Amygdala (tissue), 56 donors: ENCODE data around the gene HECA.
"Not testable (repeated sequence)": the region's sequence is repeated elsewhere in the genome, so short reads cannot be mapped to it uniquely, and the experiment has no call there.

Experiments used
- DNase-seq, 56 donors: peaks; one replicate each; lab custom pipeline; 2025; lab: John Stamatoyannopoulos, UW

HECA gene

DNA sequence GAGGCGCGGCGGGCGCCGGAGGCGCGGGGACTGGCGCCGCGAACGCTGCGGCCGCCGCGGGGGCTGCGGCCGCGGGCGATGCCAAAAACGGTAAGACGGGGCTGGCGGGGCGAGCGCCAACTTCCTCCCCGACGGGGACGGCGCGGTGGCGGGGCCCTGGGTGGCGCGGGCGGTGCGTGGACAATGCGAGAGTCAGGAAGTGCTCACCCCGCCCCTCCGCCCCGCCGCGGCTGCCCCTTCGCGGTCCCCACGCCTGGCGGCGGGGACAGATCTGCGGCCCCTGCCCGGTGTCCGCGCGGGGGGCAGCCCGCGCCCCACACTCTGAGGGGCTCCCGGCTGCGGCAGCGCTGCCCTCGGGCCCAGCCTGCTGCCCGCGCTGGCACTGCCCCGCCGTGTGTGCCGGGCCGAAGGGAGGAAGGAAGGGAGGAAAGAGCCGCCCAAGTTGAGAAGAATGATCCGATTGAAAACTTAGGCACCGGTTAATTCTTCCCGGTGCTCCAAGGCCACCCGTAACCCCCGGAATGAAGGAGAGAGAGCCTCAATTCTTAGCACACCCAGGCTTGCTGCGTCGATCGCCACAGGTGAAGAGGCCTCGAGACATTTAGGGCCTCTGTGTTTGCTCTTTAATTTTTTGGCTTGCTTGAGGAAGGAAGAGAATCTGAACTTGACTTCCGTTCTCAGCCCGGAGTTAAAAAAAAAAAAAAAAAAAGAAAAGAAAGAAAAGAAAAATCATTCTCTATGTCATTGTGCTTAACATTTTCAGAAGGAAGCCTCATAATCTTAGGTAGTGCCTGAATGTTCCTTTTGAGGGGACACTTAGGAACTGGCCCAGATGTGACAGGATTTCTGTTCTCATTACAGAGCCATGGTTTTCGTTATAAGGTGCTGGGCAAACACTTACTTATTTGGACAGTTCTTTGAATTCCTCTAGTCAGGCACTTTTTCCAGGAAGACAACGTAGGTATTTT lies 982 bp downstream of the HECA start:
- DNase-seq, result peak in 24 of 56 donors; percentile 10 to 69 (median 40)

DNA sequence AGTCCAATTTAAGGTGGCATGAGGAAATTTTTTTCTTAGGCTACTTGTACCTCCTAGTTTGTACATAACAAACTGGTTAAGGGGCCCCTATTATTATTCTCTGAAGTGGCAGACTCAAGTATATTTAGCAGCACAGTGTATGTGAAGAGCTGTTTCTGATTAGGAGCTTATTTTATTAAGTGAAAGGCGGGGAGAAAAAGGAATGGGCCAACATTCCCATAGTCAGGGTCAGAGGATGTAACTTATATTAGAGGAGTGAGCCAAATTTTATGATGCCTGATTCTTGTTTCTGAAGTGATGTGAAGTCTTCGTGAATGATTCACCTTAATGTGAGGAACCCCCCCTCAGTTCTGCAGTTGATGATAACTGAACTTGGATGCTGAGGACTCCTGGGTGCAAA lies 2.8 kb downstream of the HECA start:
- DNase-seq, result no peak

DNA sequence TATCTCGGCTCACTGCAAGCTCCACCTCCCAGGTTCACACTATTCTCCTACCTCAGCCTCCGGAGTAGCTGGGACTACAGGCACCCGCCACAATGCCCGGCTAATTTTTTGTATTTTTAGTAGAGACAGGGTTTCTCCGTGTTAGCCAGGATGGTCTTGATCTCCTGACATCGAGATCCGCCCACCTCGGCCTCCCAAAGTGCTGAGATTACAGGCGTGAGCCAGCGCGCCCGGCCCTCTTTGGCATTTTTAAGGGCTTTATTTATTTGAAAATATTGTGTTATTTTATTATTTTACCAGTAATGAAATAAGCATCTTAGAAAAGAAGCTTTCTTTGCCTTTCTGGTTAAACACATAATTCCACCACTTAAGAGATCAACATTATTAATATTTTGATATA lies 6.0 kb downstream of the HECA start:
- DNase-seq, result not testable (repeated sequence)

DNA sequence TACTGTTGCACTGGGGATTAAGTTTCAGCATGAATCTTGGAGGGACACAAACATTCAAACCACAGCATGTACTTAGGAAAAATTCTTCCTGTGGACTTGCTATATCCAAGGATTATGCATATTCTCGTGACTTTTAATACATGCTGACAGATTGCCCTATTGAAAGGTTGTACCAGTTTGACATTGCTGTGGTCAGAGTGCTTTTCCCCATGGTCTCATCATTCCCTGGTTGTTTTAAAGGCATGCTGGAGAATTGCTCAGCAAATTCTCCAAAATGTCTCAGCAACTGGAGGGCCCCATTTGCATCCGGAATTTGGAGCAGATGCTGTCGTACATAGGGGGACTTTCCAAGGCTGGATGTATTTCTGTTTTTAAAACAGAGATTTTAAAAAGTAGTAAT lies 7.4 kb downstream of the HECA start:
- no peak for DNase-seq

DNA sequence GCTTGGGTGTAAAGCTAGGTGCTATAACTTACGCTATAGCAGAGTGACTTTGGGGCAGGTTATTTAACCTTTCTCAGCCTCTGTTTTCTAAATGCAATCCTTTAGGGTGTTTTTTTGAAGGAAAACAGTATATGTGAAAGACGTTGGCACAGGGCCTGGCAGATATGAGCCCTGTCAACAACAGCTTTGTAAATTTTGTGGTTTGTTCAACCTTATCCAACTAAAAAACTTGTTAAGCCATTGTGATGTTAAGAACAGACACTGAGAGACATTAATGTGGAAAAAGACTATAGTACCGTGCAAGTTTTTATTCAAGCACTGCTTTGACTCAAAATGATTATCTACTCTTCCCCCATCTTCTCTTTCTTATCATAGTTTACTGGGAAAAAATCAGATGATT lies 8.2 kb downstream of the HECA start:
- no peak for DNase-seq

DNA sequence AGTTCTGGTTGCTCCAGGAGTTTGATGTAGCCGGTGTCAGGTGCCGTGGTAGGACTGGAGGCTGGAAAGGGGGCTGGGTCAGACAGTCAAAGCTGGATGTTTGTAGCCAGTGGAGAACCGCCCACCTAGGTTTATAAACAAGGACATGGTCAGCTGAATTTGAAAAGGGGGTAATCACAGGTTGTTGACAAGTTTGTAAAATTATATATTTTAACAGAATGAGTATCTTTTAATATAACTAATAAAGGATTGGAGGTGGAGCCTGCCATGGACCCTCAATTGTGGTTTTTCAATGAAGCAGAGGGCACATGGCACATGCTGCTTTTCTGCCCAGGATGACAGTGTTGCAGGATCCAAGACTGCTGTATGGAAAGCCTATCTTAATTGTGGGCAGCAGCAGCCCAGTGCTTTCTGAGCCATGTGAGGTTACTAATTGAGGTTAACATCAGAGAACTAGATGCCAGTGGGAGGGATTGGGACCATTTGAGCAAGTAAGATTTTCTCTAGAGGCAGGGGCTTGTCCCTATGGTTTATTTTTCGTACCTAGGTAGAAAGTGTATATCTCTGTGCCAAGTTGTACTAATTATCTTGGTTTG lies 9.7 kb downstream of the HECA start:
- DNase-seq, result no peak

DNA sequence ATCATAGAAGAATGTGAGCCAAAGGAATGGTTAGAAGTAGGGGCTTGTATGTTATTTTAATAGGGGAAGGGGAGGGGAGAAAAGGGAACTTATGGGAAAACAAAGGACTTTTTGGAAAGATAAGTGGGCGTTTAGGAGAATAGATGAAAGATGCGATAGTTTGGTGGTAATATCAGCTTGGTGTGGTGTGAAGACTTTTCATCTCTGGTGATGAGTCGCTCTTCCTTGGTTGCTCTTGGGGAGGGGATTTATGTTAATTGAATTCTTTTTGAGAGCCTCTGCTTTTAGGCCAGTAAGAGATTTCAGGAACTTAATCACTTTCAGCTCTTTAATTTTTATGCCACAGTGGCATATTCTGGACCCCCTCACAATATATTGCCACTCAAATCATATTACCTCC lies 10.8 kb downstream of the HECA start:
- no peak for DNase-seq

DNA sequence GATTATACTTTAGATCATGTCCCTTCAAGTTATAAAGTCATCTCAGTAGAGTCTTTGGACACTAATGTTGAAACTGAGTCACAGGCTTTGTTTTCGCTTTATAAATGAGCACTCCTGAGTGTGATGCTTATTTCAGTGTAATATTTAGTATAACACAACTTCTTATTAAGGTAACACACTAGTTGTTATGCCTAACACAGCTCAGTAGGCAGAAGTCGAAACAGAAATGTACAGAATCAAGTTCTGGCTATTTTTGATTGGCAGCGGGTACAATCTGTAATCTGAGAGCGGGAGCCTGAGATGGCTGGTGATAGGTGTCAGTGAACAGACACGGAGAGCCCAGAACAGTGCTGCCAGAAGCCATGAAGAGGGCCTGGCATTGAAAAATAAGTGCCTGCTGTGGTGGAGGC lies 11.4 kb downstream of the HECA start:
- no peak for DNase-seq

DNA sequence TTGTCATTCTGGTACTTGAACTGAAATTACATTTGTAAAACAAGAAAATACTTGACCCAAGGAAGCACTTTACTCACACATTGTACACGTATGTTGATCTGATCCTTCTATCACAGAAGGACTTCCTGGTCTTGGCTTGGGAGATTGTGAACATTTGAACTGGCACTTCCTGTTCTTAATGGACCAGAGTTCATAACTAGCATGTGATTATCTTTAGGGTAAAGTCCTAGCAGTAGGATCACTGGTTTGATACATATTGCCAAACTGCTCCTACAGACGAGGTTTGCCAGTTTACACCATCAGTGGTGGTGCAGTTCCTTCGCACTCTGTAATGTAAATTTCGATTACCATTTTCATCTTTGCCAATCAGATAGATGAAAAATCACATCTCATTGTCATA lies 12.7 kb downstream of the HECA start:
- no peak for DNase-seq

DNA sequence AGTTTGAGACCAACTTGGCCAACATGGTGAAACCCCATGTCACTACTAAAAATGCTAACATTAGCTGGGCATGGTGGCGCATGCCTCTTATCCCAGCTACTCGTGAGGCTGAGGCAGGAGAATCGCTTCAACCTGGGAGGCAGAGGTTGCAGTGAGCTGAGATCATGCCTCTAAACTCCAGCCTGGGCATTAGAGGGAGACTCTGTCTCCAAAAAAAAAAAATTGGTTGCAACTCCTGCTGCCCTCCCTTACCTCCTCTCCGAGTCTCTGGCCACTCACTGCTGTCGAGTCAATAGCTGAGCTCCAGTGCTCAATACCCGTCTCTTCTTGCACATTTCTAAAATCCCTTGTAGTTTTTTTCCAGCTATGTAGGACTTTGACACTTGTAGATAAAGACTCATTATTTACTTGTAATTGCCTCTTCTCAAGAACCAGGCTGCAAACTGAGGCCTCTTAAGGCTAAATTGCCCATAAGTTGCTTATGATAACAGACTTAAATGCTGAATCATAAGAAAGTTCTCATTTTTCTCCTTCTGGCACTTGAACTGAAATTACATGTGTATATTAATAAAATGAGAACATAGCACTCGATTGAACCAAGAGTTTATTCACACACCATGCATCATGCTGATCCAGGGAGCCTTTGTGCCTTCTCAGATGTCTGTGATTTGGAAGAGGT lies 13.8 kb downstream of the HECA start:
- no peak for DNase-seq

DNA sequence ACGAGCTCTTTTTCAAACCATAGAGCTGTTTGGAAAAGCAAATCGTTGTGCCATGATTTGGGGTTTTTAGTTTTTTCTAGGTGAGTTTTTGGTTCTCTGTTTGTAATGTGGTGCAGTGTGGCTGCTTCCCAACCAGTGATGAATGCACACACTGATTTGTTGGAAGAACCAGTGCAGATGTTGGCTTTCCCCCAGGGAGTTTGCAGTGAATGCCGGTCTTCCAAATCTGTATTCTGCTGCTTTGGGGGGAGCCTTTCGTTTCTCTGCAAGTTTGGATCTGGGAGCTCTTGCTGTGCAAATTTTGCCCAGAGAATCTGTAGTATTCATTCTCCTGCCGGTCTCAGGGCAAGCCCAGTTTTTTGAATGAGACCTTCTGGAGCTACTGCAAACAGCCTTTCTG lies 14.5 kb downstream of the HECA start:
- DNase-seq, result peak in 18 of 56 donors; percentile 6 to 57 (median 22)

DNA sequence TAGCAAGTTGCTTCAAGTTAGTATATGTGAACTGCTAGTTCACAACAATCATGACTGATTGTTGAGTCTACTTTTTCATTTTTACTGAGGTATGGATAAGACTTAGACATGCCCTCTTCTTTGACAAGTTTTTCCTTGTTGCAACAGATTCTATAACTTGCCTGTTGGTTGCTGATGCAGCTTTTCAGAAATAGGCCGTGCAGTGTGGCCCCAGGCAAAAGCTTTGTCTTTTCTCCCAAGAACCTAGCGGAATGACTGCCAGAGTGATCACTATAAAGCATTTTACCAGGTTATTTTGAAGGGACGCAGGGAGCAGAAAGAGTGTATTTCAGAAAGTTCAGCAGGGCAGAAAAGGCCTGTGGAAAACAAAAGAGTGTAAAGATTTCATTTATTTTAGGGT lies 16.0 kb downstream of the HECA start:
- DNase-seq, result no peak

DNA sequence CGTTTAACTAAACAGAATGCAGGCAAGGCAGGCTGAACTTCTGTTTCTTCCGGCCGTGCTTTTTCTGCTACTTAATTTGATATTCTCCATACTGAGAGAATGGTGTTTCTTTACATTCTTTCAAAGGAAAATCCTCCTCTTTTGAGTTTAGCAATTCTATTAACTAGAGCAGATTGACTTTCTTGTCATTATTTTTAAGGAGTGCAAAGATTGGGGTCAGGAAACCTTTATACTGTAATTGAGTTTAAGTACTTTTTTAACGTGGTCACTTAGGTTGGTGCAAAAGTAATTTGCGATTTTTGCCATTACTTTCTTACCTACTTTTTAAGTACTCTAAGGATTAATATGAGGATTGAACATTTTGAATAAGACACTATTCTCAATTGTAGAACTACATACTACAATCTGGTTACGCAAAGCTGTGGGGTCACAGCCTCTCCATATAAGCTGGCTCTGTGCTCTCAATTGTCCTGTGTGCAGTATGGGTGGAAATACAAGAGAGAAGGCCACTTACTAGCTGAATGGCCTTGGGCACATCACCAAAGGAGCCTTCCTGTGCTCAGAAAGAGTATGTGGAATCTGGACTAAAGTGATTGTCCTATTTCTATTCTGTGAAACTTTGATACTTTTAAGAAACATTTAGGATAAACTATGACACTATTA lies 16.7 kb downstream of the HECA start:
- no peak for DNase-seq

DNA sequence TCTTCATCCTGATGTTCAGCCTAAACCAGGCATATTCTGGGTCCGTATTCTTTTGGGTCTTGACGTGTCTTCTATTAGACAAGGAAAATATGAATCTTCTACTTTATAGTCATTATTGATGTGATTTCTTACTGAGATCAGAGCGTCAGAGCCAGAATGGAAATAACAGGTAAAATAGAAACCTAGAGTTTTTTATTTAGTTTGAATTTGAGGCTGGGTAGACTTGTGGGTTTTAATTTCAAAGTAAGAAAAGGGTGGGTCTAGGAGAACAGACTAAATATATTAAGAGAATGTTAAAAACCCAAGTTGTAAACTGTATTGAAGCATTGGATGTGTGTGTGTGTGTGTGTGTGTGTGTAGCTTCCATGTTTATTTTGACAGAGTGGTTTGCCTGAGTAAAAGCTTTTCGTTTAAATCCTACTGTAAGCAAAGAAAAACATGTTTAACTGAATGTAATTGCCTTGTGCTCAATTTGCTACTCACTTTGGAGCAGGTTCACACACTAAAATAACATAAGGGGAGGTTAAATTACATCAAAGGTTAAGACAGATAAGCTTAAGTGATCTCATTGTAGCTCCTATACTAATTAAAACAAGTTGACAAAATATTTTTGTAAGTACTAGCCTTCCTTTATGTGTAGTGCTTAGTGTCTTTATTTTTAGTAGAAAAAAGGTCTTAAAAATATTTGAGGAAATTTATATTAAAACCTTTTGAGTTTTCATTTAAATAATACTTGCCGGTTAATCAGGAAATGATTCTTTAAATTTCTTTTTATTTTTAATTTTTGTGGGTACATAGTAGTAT lies 17.4 kb downstream of the HECA start:
- DNase-seq, result no peak

DNA sequence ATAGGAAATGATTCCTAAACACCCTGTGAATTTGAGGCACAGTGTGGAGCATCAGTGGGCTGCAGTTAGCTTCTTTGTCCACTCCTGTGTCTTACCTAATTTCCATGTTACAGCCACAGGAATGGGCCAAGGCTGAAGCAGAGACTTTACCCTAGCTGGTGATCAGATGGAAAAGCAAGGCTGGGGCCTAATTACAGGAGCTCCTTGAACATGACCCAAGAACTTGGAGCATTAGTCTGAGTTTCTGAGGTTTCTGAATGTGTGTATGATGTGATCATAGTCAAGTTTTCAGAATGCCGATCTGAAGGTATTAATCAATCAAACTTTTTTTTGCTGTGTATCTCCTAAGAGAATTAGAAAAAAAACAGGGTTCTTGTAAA lies 18.0 kb downstream of the HECA start:
- DNase-seq, result no peak

DNA sequence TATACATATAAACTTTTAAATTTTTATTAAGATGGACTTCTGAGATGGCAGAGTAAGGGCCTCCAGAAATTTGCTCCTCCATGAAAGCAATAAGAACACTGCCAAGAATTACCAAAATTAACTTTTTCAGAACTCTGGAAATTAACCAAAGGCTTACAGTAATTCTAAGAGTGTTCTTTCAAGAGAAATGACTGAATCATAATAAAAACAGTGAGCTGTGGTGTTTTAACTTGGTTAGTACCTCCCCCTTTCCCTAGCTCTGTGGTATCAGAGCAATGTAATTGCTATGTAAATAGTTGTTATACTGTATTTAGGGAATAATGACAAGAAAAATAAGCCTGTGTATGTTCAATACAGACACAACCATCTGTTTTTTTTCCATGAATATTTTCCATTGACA lies 19.0 kb downstream of the HECA start:
- DNase-seq, result no peak

DNA sequence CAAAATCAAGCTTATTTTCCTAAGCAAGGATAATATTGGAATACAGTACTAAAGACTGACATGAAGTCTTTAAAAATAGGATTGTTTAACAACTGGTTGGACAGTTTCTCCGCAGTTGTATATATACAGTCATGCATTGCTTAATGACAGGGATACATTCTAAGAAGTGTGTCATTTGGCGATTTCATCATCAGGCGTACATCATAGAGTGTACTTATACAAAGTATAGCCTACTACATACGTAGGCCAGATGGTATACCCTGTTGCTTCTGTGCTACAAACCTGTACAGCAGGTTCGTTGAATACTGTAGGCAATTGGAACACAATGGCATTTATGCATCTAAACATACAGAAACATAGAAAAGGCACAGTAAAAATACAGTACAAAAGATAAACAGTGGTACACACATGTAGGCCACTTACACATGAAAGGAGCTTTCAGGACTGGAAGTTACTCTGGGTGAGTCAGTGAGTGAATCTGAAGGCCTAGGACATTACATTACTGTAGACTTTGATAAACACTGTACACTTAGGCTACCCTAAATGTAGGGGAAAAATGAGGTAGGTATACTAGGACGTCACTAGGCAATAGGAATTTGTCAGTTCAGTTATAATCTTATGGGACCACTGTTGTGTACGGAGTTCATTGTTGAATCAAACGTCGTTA lies 20.1 kb downstream of the HECA start:
- DNase-seq, result no peak

DNA sequence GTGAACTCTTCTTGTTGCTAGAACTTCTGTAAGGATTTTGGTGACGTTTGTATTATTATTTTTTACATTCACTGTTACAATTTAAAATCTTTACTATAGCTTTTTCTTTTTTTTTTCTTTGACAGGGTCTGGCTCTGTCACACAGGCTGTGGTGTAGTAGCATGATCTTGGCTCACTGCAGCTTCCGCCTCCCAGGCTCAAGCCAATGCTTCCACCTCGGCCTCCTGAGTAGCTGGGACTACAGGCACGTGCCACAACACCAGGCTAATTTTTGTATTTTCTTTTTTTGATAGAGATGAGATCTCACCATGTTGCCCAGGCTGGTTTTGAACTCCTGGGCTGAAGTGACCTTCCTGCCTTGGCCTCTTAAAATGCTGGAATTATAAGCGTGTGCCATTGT lies 21.2 kb downstream of the HECA start:
- DNase-seq, result no peak

DNA sequence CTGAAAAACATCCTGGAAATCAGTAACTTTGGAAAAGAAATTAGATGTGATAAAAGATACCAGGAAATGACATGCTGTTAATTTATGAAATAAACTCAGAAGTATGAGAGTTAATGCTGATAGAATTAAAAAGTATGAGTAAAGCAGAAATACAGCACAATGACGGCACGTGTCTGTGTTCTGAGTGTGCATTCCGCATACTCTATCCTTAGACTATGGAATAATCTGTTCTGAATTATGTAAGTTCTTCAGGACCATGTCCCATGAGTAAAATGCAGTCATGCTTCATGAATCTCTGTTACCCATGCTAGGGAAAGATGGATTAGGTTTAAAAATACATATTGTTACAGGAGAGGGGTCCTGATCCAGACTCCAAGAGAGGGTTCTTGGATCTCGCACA lies 21.7 kb downstream of the HECA start:
- DNase-seq, result no peak

DNA sequence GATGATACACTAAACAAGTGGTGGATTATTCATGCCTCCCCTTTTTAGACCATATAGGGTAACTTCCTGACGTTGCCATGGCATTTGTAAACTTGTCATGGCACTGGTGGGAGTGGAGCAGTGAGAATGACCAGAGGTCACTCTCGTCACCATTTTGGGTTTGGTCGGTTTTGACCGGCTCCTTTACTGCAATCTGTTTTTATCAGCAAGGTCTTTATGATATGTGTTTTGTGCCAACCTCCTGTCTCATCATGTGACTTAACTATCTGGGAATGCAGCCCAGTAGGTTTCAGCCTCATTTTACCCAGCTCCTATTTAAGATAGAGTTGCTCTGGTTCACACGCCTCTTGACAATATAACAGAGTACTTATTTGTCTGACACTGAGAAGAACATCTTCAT lies 22.2 kb downstream of the HECA start:
- not testable (repeated sequence) for DNase-seq
